ENCODE data around the gene EID3. TPM values are rescaled to one million over a fixed set of nuclear protein-coding genes. Genes with fewer than 3 reads are reported as not detected.

EID3 gene
- total RNA-seq, 4 donors from 2014 or later: 6.2 to 24.9 (median 15.0) TPM

GRCh38 chr12:104314242-104314614 lies 10.7 kb downstream of the EID3 start:
- 100% methylated on average over 1 of the region's 1 CpG for WGBS, 2 donors (ENCODE audit: low coverage in 1 of 2)
- no peak for ATAC-seq
- peaks cover 3 to 94% of the 10 kb centered on the region in 2 donors for H3K36me3 ChIP-seq
- H3K4me3 ChIP-seq: no peak overlapping the region
- H3K9me3 ChIP-seq: no peaks in the 10 kb centered on the region
- no peak overlapping the region for H3K27ac ChIP-seq
- TF ChIP-seq EP300 (IDR thresholded peaks at IDR 0.05): no peak
- TF ChIP-seq CTCF (IDR thresholded peaks at IDR 0.05): no peak
- no peak for TF ChIP-seq POLR2A (IDR thresholded peaks at IDR 0.05)
- TF ChIP-seq POLR2AphosphoS5 (IDR thresholded peaks at IDR 0.05): no peak
- H3K27me3 ChIP-seq: no peaks in the 10 kb centered on the region
- H3K4me1 ChIP-seq: peaks cover 0 to 7% (median 0%) of the 10 kb centered on the region in 3 donors

- TF ChIP-seq POLR2A (IDR thresholded peaks at IDR 0.05): no peak
- TF ChIP-seq CTCF (IDR thresholded peaks at IDR 0.05): no peak
- no peak for TF ChIP-seq EP300 (IDR thresholded peaks at IDR 0.05)
- TF ChIP-seq POLR2AphosphoS5 (IDR thresholded peaks at IDR 0.05): no peak
- Histone ChIP-seq H3K27ac (no peak overlapping the region), H3K9me3 (no peaks in the 10 kb centered on the region), H3K4me1 (no peaks in the 10 kb centered on the region), H3K4me3 (no peak overlapping the region), H3K27me3 (no peaks in the 10 kb centered on the region), H3K36me3 (peaks cover 15 to 97% of the 10 kb centered on the region in 2 donors)
- 76 to 83% methylated on average over 10 of the region's 10 CpGs for WGBS, 2 donors (ENCODE audit: low coverage in 1 of 2)
- no peak for ATAC-seq
These were observed 12.0 kb downstream of the EID3 start for GRCh38 chr12:104315326-104316224.

GRCh38 chr12:104316936-104317335 lies 13.4 kb downstream of the EID3 start:
- Histone ChIP-seq H3K27me3 (no peaks in the 10 kb centered on the region), H3K9me3 (no peaks in the 10 kb centered on the region), H3K4me1 (no peaks in the 10 kb centered on the region), H3K36me3 (peaks cover 24 to 100% of the 10 kb centered on the region in 2 donors), H3K4me3 (no peak overlapping the region), H3K27ac (no peak overlapping the region)
- no peak for ATAC-seq
- TF ChIP-seq POLR2AphosphoS5 (IDR thresholded peaks at IDR 0.05) (no peak), CTCF (IDR thresholded peaks at IDR 0.05) (no peak), EP300 (IDR thresholded peaks at IDR 0.05) (no peak), POLR2A (IDR thresholded peaks at IDR 0.05) (no peak)

GRCh38 chr12:104317538-104318210 lies 14.1 kb downstream of the EID3 start:
- no peaks in the 10 kb centered on the region for H3K4me1 ChIP-seq
- no peak overlapping the region for H3K27ac ChIP-seq
- no peak for ATAC-seq
- no peaks in the 10 kb centered on the region for H3K27me3 ChIP-seq
- peaks cover 24 to 100% of the 10 kb centered on the region in 2 donors for H3K36me3 ChIP-seq
- no peak overlapping the region for H3K4me3 ChIP-seq
- TF ChIP-seq POLR2AphosphoS5 (IDR thresholded peaks at IDR 0.05): no peak
- no peak for TF ChIP-seq CTCF (IDR thresholded peaks at IDR 0.05)
- no peak for TF ChIP-seq POLR2A (IDR thresholded peaks at IDR 0.05)
- no peak for TF ChIP-seq EP300 (IDR thresholded peaks at IDR 0.05)
- 90% methylated on average over 6 to 7 of the region's 7 CpGs for WGBS, 2 donors (ENCODE audit: low coverage in 1 of 2)
- no peaks in the 10 kb centered on the region for H3K9me3 ChIP-seq
